Testis (tissue), 3 donors: ENCODE results near the gene DGKB. TPM values are rescaled to one million over a fixed set of nuclear protein-coding genes. Genes with fewer than 3 reads are reported as not detected.

Experiments
- DNase-seq: peaks from one replicate; pipeline ENCODE4 v3.0.0-alpha.2; 2019
- H3K27ac ChIP-seq, 2 donors: fragments of 200-600 bp; sonication (generic); one replicate each; pipeline ENCODE4 v1.5.1; 2019
- H3K27me3 ChIP-seq: fragments of 200-600 bp; sonication (generic); one replicate; pipeline ENCODE4 v1.5.1; 2019
- H3K36me3 ChIP-seq: fragments of 200-600 bp; sonication (generic); one replicate; pipeline ENCODE4 v1.5.1; 2017; ENCODE audit warnings: low read depth; ENCODE audit errors: missing control alignments
- H3K4me1 ChIP-seq: fragments of 200-600 bp; sonication (generic); one replicate; pipeline ENCODE4 v1.5.1; 2019
- H3K4me3 ChIP-seq, 2 donors: fragments of 200-600 bp; sonication (generic); one replicate each; pipeline ENCODE4 v1.5.1; 2017 to 2019
- H3K9me3 ChIP-seq: fragments of 200-600 bp; sonication (generic); one replicate; pipeline ENCODE4 v1.5.1; 2017
- CTCF ChIP-seq, 3 experiments: fragments of 450-650 bp in 2 of 3; fragments of 200-600 bp in 1 of 3; sonication (generic) in 1 of 3; IDR thresholded peaks; one replicate each; pipeline ENCODE4 v1.5.1; 2016 to 2019; ENCODE audit warnings: antibody characterized with exemption in 3 of 3, mild to moderate bottlenecking in 2 of 3, moderate library complexity in 1 of 3
- POLR2A ChIP-seq: fragments of 450-650 bp; IDR thresholded peaks from one replicate; pipeline ENCODE4 v1.6.1; 2017; ENCODE audit warnings: antibody characterized with exemption, mild to moderate bottlenecking, moderate library complexity
- WGBS, 2 donors: methylation state at CpG; one replicate each; pipeline ENCODE4 v1.1.5; 2018; 5-methylcytosine and 5-hydroxymethylcytosine counted together
- intact Hi-C: fragments of 100-400 bp; cut with DNase I; formaldehyde crosslinking; loops from one replicate; pipeline ENCODE4 v1.15.1; 2023; ENCODE audit warnings: low total_unique reads
- polyA plus RNA-seq: library from polyadenylated mRNA; stranded (reverse); fragments of 350-450 nt; fragmentation: Illumina TruSeq; extraction: RNeasy Lipid Tissue Mini Kit (QIAGEN cat#74804); gene quantifications from one replicate; pipeline ENCODE4 v1.2.3, GENCODE V29; 2014; ENCODE audit warnings: low read depth, low replicate concordance; ENCODE audit not compliant: insufficient read depth
- total RNA-seq, 2 donors: library from RNA; depleted of rRNA; stranded (reverse); fragments of >200 nt; gene quantifications; one replicate each; pipeline ENCODE4 v1.2.3, GENCODE V29; 2016

The DGKB gene
- total and polyA plus RNA-seq, 3 donors from 2014 or later = 0.17 to 1.1 (median 0.55) TPM

- Histone ChIP-seq H3K9me3 (no peaks in the 10 kb centered on the region), H3K4me1 (no peaks in the 10 kb centered on the region), H3K27me3 (no peaks in the 10 kb centered on the region), H3K4me3 (no peak overlapping the region), H3K27ac (no peak overlapping the region), H3K36me3 (no peaks in the 10 kb centered on the region)
- intact Hi-C loops = no loop called here
- WGBS, 2 donors = 82 to 87% methylated on average over 2 of the region's 2 CpGs
- no peak for TF ChIP-seq POLR2A
- TF ChIP-seq CTCF (IDR thresholded peaks at IDR 0.05) = no peak
- DNase-seq = no peak
Measured at GRCh38 chr7:14858866-14859265, 43.7 kb downstream of the DGKB start.

- no peaks in the 10 kb centered on the region for H3K36me3 ChIP-seq
- no peak overlapping the region for H3K27ac ChIP-seq
- WGBS, 2 donors = 46 to 72% methylated on average over 3 of the region's 3 CpGs
- H3K27me3 ChIP-seq = no peaks in the 10 kb centered on the region
- intact Hi-C loops = no loop called here
- TF ChIP-seq CTCF (IDR thresholded peaks at IDR 0.05) (no peak), POLR2A (no peak)
- H3K4me3 ChIP-seq = no peak overlapping the region
- no peaks in the 10 kb centered on the region for H3K4me1 ChIP-seq
- DNase-seq = no peak
- no peaks in the 10 kb centered on the region for H3K9me3 ChIP-seq
Measured at GRCh38 chr7:14858410-14858809, 44.1 kb downstream of the DGKB start.

GRCh38 chr7:14855033-14855794 lies 47.3 kb downstream of the DGKB start:
- Histone ChIP-seq H3K4me1 (no peaks in the 10 kb centered on the region), H3K36me3 (no peaks in the 10 kb centered on the region), H3K27ac (no peak overlapping the region), H3K4me3 (no peak overlapping the region), H3K27me3 (no peaks in the 10 kb centered on the region), H3K9me3 (no peaks in the 10 kb centered on the region)
- DNase-seq = no peak
- TF ChIP-seq CTCF (IDR thresholded peaks at IDR 0.05) (no peak), POLR2A (no peak)
- WGBS, 2 donors = 63 to 68% methylated on average over 1 of the region's 1 CpG
- intact Hi-C loops = no loop called here

- no peaks in the 10 kb centered on the region for H3K36me3 ChIP-seq
- intact Hi-C loops = no loop called here
- 71 to 72% methylated on average over 5 of the region's 5 CpGs for WGBS, 2 donors
- H3K4me3 ChIP-seq = no peak overlapping the region
- no peak overlapping the region for H3K27ac ChIP-seq
- H3K4me1 ChIP-seq = no peaks in the 10 kb centered on the region
- H3K9me3 ChIP-seq = no peaks in the 10 kb centered on the region
- no peak for DNase-seq
- no peaks in the 10 kb centered on the region for H3K27me3 ChIP-seq
- TF ChIP-seq CTCF (IDR thresholded peaks at IDR 0.05) = no peak
- TF ChIP-seq POLR2A = no peak
Measured at GRCh38 chr7:14854471-14854870, 48.1 kb downstream of the DGKB start.

- DNase-seq = no peak
- no peaks in the 10 kb centered on the region for H3K9me3 ChIP-seq
- no peak for TF ChIP-seq CTCF (IDR thresholded peaks at IDR 0.05)
- TF ChIP-seq POLR2A = no peak
- WGBS, 2 donors = 90 to 94% methylated on average over 1 of the region's 1 CpG
- H3K4me1 ChIP-seq = no peaks in the 10 kb centered on the region
- no peak overlapping the region for H3K4me3 ChIP-seq
- H3K27me3 ChIP-seq = no peaks in the 10 kb centered on the region
- intact Hi-C loops = no loop called here
- H3K36me3 ChIP-seq = no peaks in the 10 kb centered on the region
- H3K27ac ChIP-seq = no peak overlapping the region
Measured at GRCh38 chr7:14851610-14852009, 50.9 kb downstream of the DGKB start.
